NCI-H1417 treated with DMSO at 0.1 percent for 48 hours (cell line): ENCODE measurements around the gene CFL1.

ENCODE experiments used
- DNase-seq: peaks from one replicate; lab custom pipeline; 2025; lab: John Stamatoyannopoulos, UW

Gene CFL1

GRCh38 chr11:65869643-65870306 lies 11.8 kb upstream of the CFL1 start:
- DNase-seq = no peak

GRCh38 chr11:65868907-65869306 lies 10.9 kb upstream of the CFL1 start:
- DNase-seq = no peak

- no peak for DNase-seq
Measured at GRCh38 chr11:65868076-65868667, 10.2 kb upstream of the CFL1 start.

GRCh38 chr11:65867284-65868071 lies 9.5 kb upstream of the CFL1 start:
- DNase-seq = no peak

- DNase-seq = no peak
Measured at GRCh38 chr11:65866509-65867283, 8.7 kb upstream of the CFL1 start.

- DNase-seq = no peak
Measured at GRCh38 chr11:65865550-65866172, 7.7 kb upstream of the CFL1 start.

- no peak for DNase-seq
Measured at GRCh38 chr11:65864706-65865471, 6.9 kb upstream of the CFL1 start.

GRCh38 chr11:65863889-65864705 lies 6.1 kb upstream of the CFL1 start:
- DNase-seq = no peak

GRCh38 chr11:65862941-65863888 lies 5.2 kb upstream of the CFL1 start:
- no peak for DNase-seq

GRCh38 chr11:65862191-65862735 lies 4.3 kb upstream of the CFL1 start:
- no peak for DNase-seq

- DNase-seq = no peak
Measured at GRCh38 chr11:65861533-65862183, 3.7 kb upstream of the CFL1 start.

- no peak for DNase-seq
Measured at GRCh38 chr11:65861165-65861505, 3.2 kb upstream of the CFL1 start.

- peak; percentile 90 for DNase-seq
Measured at GRCh38 chr11:65860278-65861164, 2.5 kb upstream of the CFL1 start, which contains the start of gene MUS81. Gene MUS81 (plus strand): TSS chr11:65860433. CDS start chr11:65860754, 321 bp downstream.

GRCh38 chr11:65859812-65860277 lies 1.9 kb upstream of the CFL1 start:
- no peak for DNase-seq

GRCh38 chr11:65859095-65859811 lies 1.3 kb upstream of the CFL1 start:
- peak; percentile 92 for DNase-seq

- DNase-seq = no peak
Measured at GRCh38 chr11:65858681-65859087, 704 bp upstream of the CFL1 start.

GRCh38 chr11:65857500-65857852 lies 504 bp downstream of the CFL1 start:
- no peak for DNase-seq
